HFFc6 (cell line): ENCODE results near the gene WDR48. TPM values are rescaled to one million over a fixed set of nuclear protein-coding genes. Genes with fewer than 3 reads are reported as not detected.

Experiments
- DNase-seq: peaks from one replicate; pipeline ENCODE4 v3.0.0-alpha.2; 2018
- H3K27ac Mint-ChIP-seq: 2 replicates; pipeline ENCODE4 v1.8.0; 2020; ENCODE audit warnings: mild to moderate bottlenecking, mixed read lengths
- H3K27me3 Mint-ChIP-seq: 2 replicates; pipeline ENCODE4 v1.8.0; 2021; ENCODE audit warnings: mild to moderate bottlenecking, moderate library complexity, mixed read lengths; ENCODE audit not compliant: insufficient read depth
- H3K36me3 Mint-ChIP-seq: 2 replicates; pipeline ENCODE4 v1.8.0; 2021; ENCODE audit warnings: low read depth, mixed read lengths
- H3K4me1 Mint-ChIP-seq: 2 replicates; pipeline ENCODE4 v1.8.0; 2020; ENCODE audit warnings: low read depth, mixed read lengths
- H3K4me3 Mint-ChIP-seq: 2 replicates; pipeline ENCODE4 v1.8.0; 2020; ENCODE audit warnings: mild to moderate bottlenecking, moderate library complexity, mixed read lengths
- H3K9me3 Mint-ChIP-seq: 2 replicates; pipeline ENCODE4 v1.8.0; 2020; ENCODE audit warnings: mild to moderate bottlenecking, mixed read lengths
- CTCF ChIP-seq: fragments of 200-600 bp; sonication (generic); IDR thresholded peaks from 2 replicates; pipeline ENCODE4 v1.5.0; 2021; ENCODE audit warnings: antibody characterized with exemption, mild to moderate bottlenecking
- total RNA-seq, 6 experiments: library from RNA; stranded (reverse); fragmentation: NEBNext Ultra II Directional; extraction: Animal tissue kit (Norgen Biotek cat#: 25700); gene quantifications; 2 replicates in 1 of 6; 3 replicates in 5 of 6; pipeline ENCODE4 v1.2.3, GENCODE V29; 2021

The WDR48 gene
- total RNA-seq, 6 experiments from 2014 or later: 25.7 to 29.1 (median 28.1) TPM

- no peaks in the 10 kb centered on the region for H3K9me3 Mint-ChIP-seq
- no peak for TF ChIP-seq CTCF
- DNase-seq: no peak
- peaks cover 15% of the 10 kb centered on the region for H3K27me3 Mint-ChIP-seq
- no peaks in the 10 kb centered on the region; the same call in 1 of the 2 replicates for H3K4me1 Mint-ChIP-seq
- H3K27ac Mint-ChIP-seq: no peak overlapping the region
- no peaks in the 10 kb centered on the region for H3K36me3 Mint-ChIP-seq
- H3K4me3 Mint-ChIP-seq: no peak overlapping the region
Measured at GRCh38 chr3:39015418-39015817, 36.4 kb upstream of the WDR48 start.

GRCh38 chr3:39019299-39019698 is 32.5 kb upstream of the WDR48 start:
- peaks cover 21% of the 10 kb centered on the region for H3K27me3 Mint-ChIP-seq
- no peak for DNase-seq
- H3K4me1 Mint-ChIP-seq: no peaks in the 10 kb centered on the region
- no peak overlapping the region for H3K4me3 Mint-ChIP-seq
- no peaks in the 10 kb centered on the region for H3K36me3 Mint-ChIP-seq
- H3K9me3 Mint-ChIP-seq: no peaks in the 10 kb centered on the region
- no peak overlapping the region for H3K27ac Mint-ChIP-seq
- TF ChIP-seq CTCF: no peak

GRCh38 chr3:39021029-39021428 is 30.8 kb upstream of the WDR48 start:
- no peak for TF ChIP-seq CTCF
- H3K4me3 Mint-ChIP-seq: no peak overlapping the region
- no peaks in the 10 kb centered on the region for H3K4me1 Mint-ChIP-seq
- no peak for DNase-seq
- no peaks in the 10 kb centered on the region for H3K9me3 Mint-ChIP-seq
- no peaks in the 10 kb centered on the region for H3K36me3 Mint-ChIP-seq
- peaks cover 22% of the 10 kb centered on the region for H3K27me3 Mint-ChIP-seq
- no peak overlapping the region for H3K27ac Mint-ChIP-seq

GRCh38 chr3:39021465-39022285 is 30.1 kb upstream of the WDR48 start:
- H3K9me3 Mint-ChIP-seq: no peaks in the 10 kb centered on the region
- H3K36me3 Mint-ChIP-seq: no peaks in the 10 kb centered on the region
- peaks cover 19% of the 10 kb centered on the region for H3K27me3 Mint-ChIP-seq
- no peak for TF ChIP-seq CTCF
- H3K27ac Mint-ChIP-seq: no peak overlapping the region
- H3K4me1 Mint-ChIP-seq: no peaks in the 10 kb centered on the region
- DNase-seq: no peak
- H3K4me3 Mint-ChIP-seq: no peak overlapping the region

- no peak overlapping the region for H3K4me3 Mint-ChIP-seq
- no peaks in the 10 kb centered on the region for H3K4me1 Mint-ChIP-seq
- no peak overlapping the region for H3K27ac Mint-ChIP-seq
- H3K9me3 Mint-ChIP-seq: no peaks in the 10 kb centered on the region
- no peak for DNase-seq
- no peaks in the 10 kb centered on the region for H3K36me3 Mint-ChIP-seq
- peaks cover 16% of the 10 kb centered on the region for H3K27me3 Mint-ChIP-seq
- TF ChIP-seq CTCF: no peak
Measured at GRCh38 chr3:39022286-39022630, 29.6 kb upstream of the WDR48 start.
